ENCODE data around the gene LDB1. TPM values are rescaled to one million over a fixed set of nuclear protein-coding genes. Genes with fewer than 3 reads are reported as not detected.

LDB1 gene
- total RNA-seq, 2 experiments from 2014 or later = 50.8 to 60.9 TPM

GRCh38 chr10:102152545-102152890, 32.4 kb upstream of the LDB1 start:
- TF ChIP-seq EZH2phosphoT487 (IDR thresholded peaks at IDR 0.05; ENCODE audit: borderline replicate concordance, low read depth, low read length) = no peak
- no peak for TF ChIP-seq CTCF (conservative IDR thresholded peaks at IDR 0.05; ENCODE audit: low read length)
- peak; percentile 47 for DNase-seq (ENCODE audit: low spot score)
- POLR2A ChIA-PET = interaction anchor here (0.7 to 3.5 kb wide), 2 partner anchors 16 to 34 kb away, joined by 5 to 18 read pairs; no protein-coding TSS in a partner anchor
- Histone ChIP-seq H3K9me2 (ENCODE audit: insufficient read depth, low read length) (no peaks in the 10 kb centered on the region), H3K79me2 (ENCODE audit: insufficient read depth, low read depth, low read length) (peaks cover 60% of the 10 kb centered on the region), H3K36me3 (ENCODE audit: insufficient read depth, low read length) (peaks cover 95% of the 10 kb centered on the region), H4K20me1 (ENCODE audit: insufficient read depth, low read length) (peaks cover 19% of the 10 kb centered on the region), H3K4me3 (ENCODE audit: low read depth, low read length, poor library complexity, severe bottlenecking) (peak overlapping the region; percentile 88), H3K4me2 (ENCODE audit: low read length) (peak overlapping the region; percentile 95), H3K4me1 (ENCODE audit: insufficient read depth, low read length, poor library complexity, severe bottlenecking) (peaks cover 49% of the 10 kb centered on the region), H3K27ac (ENCODE audit: low read depth, low read length, poor library complexity, severe bottlenecking) (peak overlapping the region; percentile 54), H3K9me3 (ENCODE audit: low read length) (no peaks in the 10 kb centered on the region), H2AFZ (ENCODE audit: low read length) (no peak overlapping the region)
- no TSS peak for BruUV-seq (replicated peaks)
- CTCF ChIA-PET (ENCODE audit: unreplicated experiment) = no interaction called here
- intact Hi-C loops (cut with micrococcal nuclease; ENCODE audit: unreplicated experiment) = loop anchor here (1.0 to 2.0 kb wide), 2 partner anchors 19 to 334 kb away; partner anchors contain the start of genes OGA and PPRC1

GRCh38 chr10:102151774-102152544, 31.8 kb upstream of the LDB1 start, which contains the start of gene NOLC1:
Gene NOLC1, plus strand, starts transcription at chr10:102152389. Its CDS starts 22 bp downstream, at chr10:102152411.
- peak; percentile 99 for DNase-seq (ENCODE audit: low spot score)
- intact Hi-C loops (cut with micrococcal nuclease; ENCODE audit: unreplicated experiment) = loop anchor here (1.0 to 2.0 kb wide), 2 partner anchors 19 to 333 kb away; partner anchors contain the start of genes OGA and PPRC1
- Histone ChIP-seq H3K4me1 (ENCODE audit: insufficient read depth, low read length, poor library complexity, severe bottlenecking) (peaks cover 43% of the 10 kb centered on the region), H3K27ac (ENCODE audit: low read depth, low read length, poor library complexity, severe bottlenecking) (peak within 1 kb of the TSS; percentile 79), H3K36me3 (ENCODE audit: insufficient read depth, low read length) (peaks cover 95% of the 10 kb centered on the region), H3K4me2 (ENCODE audit: low read length) (peak within 1 kb of the TSS; percentile 95), H3K79me2 (ENCODE audit: insufficient read depth, low read depth, low read length) (peaks cover 54% of the 10 kb centered on the region), H2AFZ (ENCODE audit: low read length) (peak within 1 kb of the TSS; percentile 54; the same call in 1 of the 2 replicates), H3K9me2 (ENCODE audit: insufficient read depth, low read length) (no peaks in the 10 kb centered on the region), H4K20me1 (ENCODE audit: insufficient read depth, low read length) (peaks cover 14% of the 10 kb centered on the region), H3K9me3 (ENCODE audit: low read length) (no peaks in the 10 kb centered on the region), H3K4me3 (ENCODE audit: low read depth, low read length, poor library complexity, severe bottlenecking) (peak within 1 kb of the TSS; percentile 88)
- TF ChIP-seq EZH2phosphoT487 (IDR thresholded peaks at IDR 0.05; ENCODE audit: borderline replicate concordance, low read depth, low read length) = no peak
- no peak for TF ChIP-seq CTCF (conservative IDR thresholded peaks at IDR 0.05; ENCODE audit: low read length)
- POLR2A ChIA-PET = interaction anchor here (0.7 to 3.5 kb wide), 2 partner anchors 15 to 33 kb away, joined by 5 to 18 read pairs; no protein-coding TSS in a partner anchor
- no TSS peak for BruUV-seq (replicated peaks)
- CTCF ChIA-PET (ENCODE audit: unreplicated experiment) = no interaction called here

Measured in OCI-LY7 (cell line).